ENCODE measurements around the gene KRT84. TPM values are rescaled to one million over a fixed set of nuclear protein-coding genes. Genes with fewer than 3 reads are reported as not detected.
"Not testable (repeated sequence)": the region's sequence is repeated elsewhere in the genome, so short reads cannot be mapped to it uniquely, and the experiment has no call there.

Gene KRT84
- total RNA-seq, 1 donor from 2014 or later, result not detected

DNA sequence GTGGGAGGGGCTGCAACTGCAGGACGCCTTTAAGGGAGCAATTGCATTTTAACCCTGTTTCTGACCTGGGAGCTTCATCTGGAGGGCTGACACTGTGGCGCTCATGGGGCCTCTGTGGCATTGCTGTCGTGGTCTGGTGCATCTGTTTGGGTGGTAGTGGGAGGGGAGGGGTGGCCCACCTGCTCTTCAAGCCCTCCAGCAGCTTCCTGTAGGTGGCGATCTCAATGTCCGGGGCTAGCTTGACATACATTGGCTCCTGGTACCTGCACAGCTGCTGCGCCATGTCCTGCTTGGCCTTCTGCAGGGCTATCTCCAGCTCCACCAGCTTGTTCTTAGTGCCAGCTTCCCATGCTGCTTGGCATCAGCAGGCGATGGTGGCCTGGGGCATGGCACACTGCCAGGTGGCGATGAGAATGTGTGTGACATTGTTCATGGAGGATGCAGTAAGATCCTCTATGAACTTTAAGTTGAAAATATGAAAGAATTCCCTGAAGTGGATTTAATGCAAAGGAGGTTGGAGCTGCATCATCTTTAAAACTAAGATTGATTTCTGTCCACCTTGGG, 28.4 kb upstream of the KRT84 start:
- DNase-seq (ENCODE audit: low spot score) (no peak), ATAC-seq (no peak)
- intact Hi-C loops (cut with DNase I), result no loop called here

DNA sequence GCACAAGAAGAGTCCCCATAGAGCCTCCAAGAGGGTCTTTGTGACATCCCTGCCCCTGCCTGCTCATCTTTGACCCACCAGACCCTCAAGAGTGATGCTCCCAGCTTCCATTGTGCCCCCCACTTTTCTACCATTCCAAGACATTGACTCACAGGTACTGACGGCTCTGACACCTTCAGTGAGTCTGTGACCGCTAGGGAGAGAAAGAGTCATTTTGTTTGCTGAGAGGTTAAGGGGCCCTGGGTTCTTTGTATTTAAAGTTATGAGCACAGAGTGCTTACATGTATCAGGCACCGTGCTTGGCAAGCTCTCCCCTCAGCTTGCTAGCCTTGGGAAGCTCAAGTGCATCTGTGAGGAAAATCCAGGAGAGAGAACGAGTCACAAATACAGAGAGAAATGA, 27.8 kb upstream of the KRT84 start:
- intact Hi-C loops (cut with DNase I), result no loop called here
- ATAC-seq (no peak), DNase-seq (ENCODE audit: low spot score) (no peak)

GRCh38 chr12:52411815-52412214, 26.4 kb upstream of the KRT84 start:
- intact Hi-C loops (cut with DNase I), result no loop called here
- DNase-seq (ENCODE audit: low spot score), result no peak
- no peak for ATAC-seq

GRCh38 chr12:52410589-52411248, 25.3 kb upstream of the KRT84 start:
- DNase-seq (ENCODE audit: low spot score); intact Hi-C loops (cut with DNase I): not testable (repeated sequence)
- peak; percentile 44 for ATAC-seq

- ATAC-seq, result no peak
- intact Hi-C loops (cut with DNase I), result no loop called here
- no peak for DNase-seq (ENCODE audit: low spot score)
Measured at GRCh38 chr12:52407918-52408317, 22.5 kb upstream of the KRT84 start.

DNA sequence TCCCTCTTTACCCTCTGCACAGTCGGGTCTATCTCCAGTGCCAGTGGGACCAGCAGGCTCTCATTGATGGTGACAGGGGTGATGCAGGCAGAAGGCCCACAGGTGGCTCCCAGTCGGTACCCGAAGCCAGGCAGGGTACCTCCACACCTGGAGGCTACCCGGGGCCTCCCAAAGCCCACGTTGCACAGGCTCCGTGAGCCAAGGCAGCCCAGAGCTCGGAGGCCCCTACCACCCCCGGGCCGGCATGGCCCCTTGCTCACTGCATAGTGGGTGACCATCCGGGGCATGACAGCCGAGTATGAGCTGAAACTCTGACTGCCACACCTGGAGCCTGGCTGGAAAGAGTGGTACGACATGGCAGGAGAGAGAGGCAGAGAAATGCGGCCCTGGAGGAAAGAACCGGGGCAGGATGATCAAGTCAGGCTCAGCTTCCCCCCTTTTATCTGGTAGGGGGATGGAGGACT, 20.5 kb upstream of the KRT84 start, which contains the start of gene KRT82:
KRT82 (minus strand) TSS at position 414 of the 464 bp plus-strand sequence; CDS start at position 356, 58 bp downstream.
- intact Hi-C loops (cut with DNase I), result no loop called here
- DNase-seq (ENCODE audit: low spot score) (no peak), ATAC-seq (no peak)

- intact Hi-C loops (cut with DNase I), result no loop called here
- ATAC-seq (no peak), DNase-seq (ENCODE audit: low spot score) (no peak)
Measured at GRCh38 chr12:52404951-52405350, 19.5 kb upstream of the KRT84 start.

- intact Hi-C loops (cut with DNase I), result no loop called here
- no peak for ATAC-seq
Measured at GRCh38 chr12:52403561-52403960, 18.1 kb upstream of the KRT84 start.

DNA sequence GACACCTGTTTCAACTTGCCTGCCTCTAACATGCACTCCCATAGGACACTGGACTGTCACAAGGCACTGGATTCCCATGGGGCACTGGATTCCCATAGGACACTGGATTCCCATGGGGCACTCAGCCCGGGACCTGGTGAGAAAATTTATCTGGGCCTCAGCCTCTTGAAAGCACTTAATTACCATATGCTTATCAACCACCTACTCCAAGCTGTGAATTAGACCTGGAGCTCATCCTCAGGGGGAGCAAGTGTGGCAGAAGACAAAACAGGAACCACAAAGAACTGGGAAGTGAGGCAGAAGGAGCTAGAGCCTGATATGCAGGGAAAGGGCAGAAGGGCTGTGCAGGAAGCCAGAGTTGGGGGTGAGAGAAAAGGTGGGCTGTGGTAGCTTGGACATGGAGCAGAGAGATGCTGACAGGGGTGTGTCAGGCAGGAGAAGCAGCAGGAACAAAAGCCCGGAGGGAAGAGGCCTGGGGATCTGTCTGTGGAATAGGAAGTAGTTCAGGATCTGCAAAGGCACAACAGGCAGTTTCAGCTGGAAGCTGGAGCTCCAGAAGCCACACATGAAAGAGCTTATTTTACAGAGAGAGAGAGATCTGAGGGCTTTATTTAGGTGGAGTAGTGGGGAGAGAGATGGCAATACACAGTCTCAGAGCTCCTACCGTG, 17.6 kb upstream of the KRT84 start:
- DNase-seq (ENCODE audit: low spot score), result no peak
- intact Hi-C loops (cut with DNase I), result no loop called here
- no peak for ATAC-seq

More at GRCh38 chr12:52403561-52403960, 18.1 kb upstream of the KRT84 start:
- no peak for DNase-seq (ENCODE audit: low spot score)

DNA sequence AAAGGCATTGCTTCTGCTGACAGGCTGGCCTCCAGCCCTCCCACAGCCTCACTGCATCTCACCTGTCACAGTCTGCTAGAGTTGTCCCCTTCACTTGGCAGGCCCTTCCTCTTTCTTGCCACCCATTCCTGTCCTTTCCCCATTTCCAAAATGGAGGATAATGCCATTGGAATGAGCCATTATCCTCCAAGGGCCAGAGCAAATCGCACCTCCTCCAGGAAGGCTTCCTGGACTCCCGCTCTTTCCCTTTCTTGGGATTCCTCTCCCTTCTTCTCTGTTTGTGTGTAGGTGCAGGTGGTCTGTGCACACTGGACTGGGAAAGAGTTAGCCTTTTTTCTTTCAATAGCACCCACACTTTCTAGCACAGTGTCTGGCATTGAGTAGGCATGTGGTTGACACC, 16.9 kb upstream of the KRT84 start:
- DNase-seq (ENCODE audit: low spot score) (no peak), ATAC-seq (no peak)
- intact Hi-C loops (cut with DNase I), result no loop called here

- DNase-seq (ENCODE audit: low spot score) (no peak), ATAC-seq (no peak)
- intact Hi-C loops (cut with DNase I), result no loop called here
Measured at GRCh38 chr12:52401926-52402325, 16.5 kb upstream of the KRT84 start.

- intact Hi-C loops (cut with DNase I), result no loop called here
- ATAC-seq (no peak), DNase-seq (ENCODE audit: low spot score) (no peak)
Measured at GRCh38 chr12:52401526-52401925, 16.1 kb upstream of the KRT84 start.

DNA sequence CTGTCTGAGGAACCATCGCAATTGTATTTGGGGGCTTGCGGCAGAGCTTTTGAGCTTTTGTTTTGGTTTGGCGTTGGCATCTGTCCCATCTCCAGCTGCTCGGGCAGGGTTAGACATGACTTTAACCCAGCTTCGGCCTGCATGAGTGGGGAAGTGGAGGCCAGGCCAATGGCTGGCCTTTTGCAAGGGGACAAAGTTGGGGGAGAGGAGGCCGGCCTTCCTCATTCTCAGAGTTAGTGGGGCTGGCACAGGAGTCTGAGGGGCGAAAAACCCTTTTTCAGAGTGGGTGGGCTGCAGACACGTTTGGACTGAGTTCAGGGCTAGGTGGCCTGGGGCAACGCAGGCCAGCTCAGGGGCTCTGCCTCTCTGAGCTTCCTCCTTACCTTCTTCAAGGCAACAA, 15.5 kb upstream of the KRT84 start:
- intact Hi-C loops (cut with DNase I), result no loop called here
- ATAC-seq, result no peak
- DNase-seq (ENCODE audit: low spot score), result no peak

DNA sequence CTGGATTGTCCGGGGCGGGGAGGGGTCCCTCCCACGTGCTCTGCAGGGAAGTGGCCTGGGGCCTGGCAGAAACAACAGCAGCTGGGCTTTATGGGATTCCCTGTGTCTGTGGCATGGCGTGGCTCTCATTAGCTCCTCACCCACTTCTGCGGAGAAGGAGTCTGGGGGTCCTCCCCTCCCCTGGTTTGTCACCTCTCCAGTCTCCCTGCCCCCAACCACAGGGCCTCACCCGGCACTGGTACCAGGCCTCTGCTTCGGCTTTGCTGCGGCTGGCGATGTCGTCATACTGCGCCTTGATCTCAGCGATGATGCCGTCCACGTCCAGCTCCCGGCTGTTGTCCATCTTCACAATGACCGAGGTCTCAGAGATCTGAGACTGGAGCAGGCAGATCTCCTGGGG, 14.3 kb upstream of the KRT84 start:
- intact Hi-C loops (cut with DNase I), result no loop called here
- no peak for DNase-seq (ENCODE audit: low spot score)
- no peak for ATAC-seq

DNA sequence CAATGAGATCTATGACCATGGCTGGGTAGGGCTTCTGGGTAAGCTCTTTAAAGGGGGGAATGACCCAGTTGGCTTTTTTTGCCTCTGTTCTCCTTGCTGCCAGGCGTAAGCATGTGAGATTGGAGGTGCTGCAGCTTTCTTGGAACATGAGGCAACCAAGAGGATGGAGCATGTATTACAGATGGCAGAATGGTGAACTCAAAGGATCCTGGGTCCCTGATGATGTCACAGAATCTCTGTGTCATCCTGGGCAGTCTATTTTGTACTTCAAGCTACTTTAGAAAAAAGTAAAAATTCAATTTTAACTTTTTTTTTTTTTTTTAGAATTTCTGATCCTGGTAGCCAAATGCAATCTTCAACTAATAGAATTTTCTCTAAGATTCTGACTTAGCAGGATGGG, 12.7 kb upstream of the KRT84 start:
- DNase-seq (ENCODE audit: low spot score), result no peak
- ATAC-seq, result no peak
- intact Hi-C loops (cut with DNase I), result no loop called here

GRCh38 chr12:52396656-52397055, 11.2 kb upstream of the KRT84 start:
- DNase-seq (ENCODE audit: low spot score) (no peak), ATAC-seq (no peak)
- intact Hi-C loops (cut with DNase I), result no loop called here

- ATAC-seq (peak; percentile 69), DNase-seq (ENCODE audit: low spot score) (peak; percentile 76)
- intact Hi-C loops (cut with DNase I), result no loop called here
Measured at GRCh38 chr12:52395761-52396434, 10.4 kb upstream of the KRT84 start.

GRCh38 chr12:52394836-52395405, 9.5 kb upstream of the KRT84 start:
- ATAC-seq (no peak), DNase-seq (ENCODE audit: low spot score) (no peak)
- intact Hi-C loops (cut with DNase I), result no loop called here

DNA sequence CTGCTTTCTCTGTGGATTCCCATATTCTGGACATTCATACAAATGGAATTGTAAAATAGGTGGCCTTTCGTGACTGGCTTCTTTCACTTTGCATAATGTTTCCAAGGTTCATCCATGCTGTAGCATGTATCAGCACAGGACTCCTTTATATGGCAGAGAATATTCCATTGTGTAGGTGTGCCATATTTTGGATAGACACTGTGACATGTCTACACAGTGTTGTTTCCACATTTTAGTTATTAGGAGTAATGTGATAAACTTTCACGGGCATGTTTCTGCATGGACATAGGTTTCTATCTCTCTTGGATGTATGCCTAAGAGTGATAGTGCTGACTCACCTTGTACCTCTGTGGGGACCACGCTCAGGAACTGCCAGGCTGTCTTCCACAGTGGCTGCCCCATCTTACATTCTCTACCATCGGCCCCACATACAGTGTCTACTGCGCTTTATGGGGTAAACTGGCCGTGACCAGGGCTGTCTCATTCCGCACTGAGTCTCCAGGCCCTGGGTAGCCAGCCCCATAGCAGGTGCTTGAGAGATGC, 7.1 kb upstream of the KRT84 start:
- DNase-seq (ENCODE audit: low spot score) (no peak), ATAC-seq (no peak)
- intact Hi-C loops (cut with DNase I), result no loop called here

All from sciatic nerve (tissue), 2 donors.